Loucy (cell line): ENCODE measurements around the gene ACADVL.
"Not testable (repeated sequence)": the region's sequence is repeated elsewhere in the genome, so short reads cannot be mapped to it uniquely, and the experiment has no call there.

Experiments used
- H2AFZ ChIP-seq: fragments of 200-600 bp; sonication (generic); 2 replicates; pipeline ENCODE4 v1.6.0; 2016; ENCODE audit warnings: antibody characterized with exemption, mild to moderate bottlenecking, low read length, moderate library complexity
- H3F3A ChIP-seq: fragments of 200-600 bp; 2 replicates; pipeline ENCODE4 v1.6.0; 2016; ENCODE audit warnings: antibody characterized with exemption, low read depth, mild to moderate bottlenecking
- H3K27me3 ChIP-seq: fragments of 200-600 bp; sonication (generic); 2 replicates; pipeline ENCODE4 v1.6.1; 2014; ENCODE audit warnings: low read length, mild to moderate bottlenecking; ENCODE audit not compliant: insufficient read depth, poor library complexity, severe bottlenecking
- H3K36me3 ChIP-seq: fragments of 200-600 bp; sonication (generic); 2 replicates; pipeline ENCODE4 v1.6.1; 2016; ENCODE audit warnings: low read length; ENCODE audit not compliant: insufficient read depth
- H3K4me1 ChIP-seq: fragments of 200-600 bp; sonication (generic); 2 replicates; pipeline ENCODE4 v1.5.1; 2014; ENCODE audit warnings: low read length, mild to moderate bottlenecking; ENCODE audit not compliant: insufficient read depth, poor library complexity, severe bottlenecking
- H3K4me2 ChIP-seq: fragments of 200-600 bp; sonication (generic); 2 replicates; pipeline ENCODE4 v1.6.0; 2014; ENCODE audit warnings: antibody characterized with exemption, low read length, low read depth, mild to moderate bottlenecking; ENCODE audit not compliant: poor library complexity, severe bottlenecking
- H3K4me3 ChIP-seq: fragments of 200-600 bp; sonication (generic); 2 replicates; pipeline ENCODE4 v1.5.1; 2014; ENCODE audit warnings: low read length, mild to moderate bottlenecking, mixed read lengths; ENCODE audit not compliant: poor library complexity, severe bottlenecking
- H3K79me2 ChIP-seq: fragments of 200-600 bp; sonication (generic); 2 replicates; pipeline ENCODE4 v1.6.1; 2014; ENCODE audit warnings: low read length; ENCODE audit not compliant: insufficient read depth
- H3K9ac ChIP-seq: fragments of 200-600 bp; sonication (generic); 2 replicates; pipeline ENCODE4 v1.6.0; 2014; ENCODE audit warnings: mild to moderate bottlenecking, low read depth, low read length, moderate library complexity; ENCODE audit not compliant: poor library complexity, severe bottlenecking
- H3K9me2 ChIP-seq: fragments of 200-600 bp; sonication (generic); replicated peaks from 2 replicates; pipeline ENCODE4 v1.6.1; 2016; ENCODE audit warnings: low read depth, low read length, mixed read lengths
- H3K9me3 ChIP-seq: fragments of 200-600 bp; sonication (generic); 2 replicates; pipeline ENCODE4 v1.6.1; 2014; ENCODE audit warnings: mild to moderate bottlenecking, antibody characterized with exemption, low read length, low read depth; ENCODE audit not compliant: insufficient read depth
- H4K20me1 ChIP-seq: fragments of 200-600 bp; sonication (generic); 2 replicates; pipeline ENCODE4 v1.6.0; 2014; ENCODE audit warnings: antibody characterized with exemption, low read length, mild to moderate bottlenecking; ENCODE audit not compliant: insufficient read depth, poor library complexity, severe bottlenecking
- EZH2phosphoT487 ChIP-seq: fragments of 200-600 bp; IDR thresholded peaks from 2 replicates; pipeline ENCODE4 v1.6.1; 2018; ENCODE audit warnings: antibody characterized with exemption, mild to moderate bottlenecking, moderate library complexity, borderline replicate concordance
- TF ChIP-seq, protein P1 (sequence below): fragments of 200-600 bp; sonication (generic); conservative IDR thresholded peaks from 2 replicates; pipeline ENCODE4 v1.5.1; 2014; ENCODE audit warnings: mild to moderate bottlenecking, antibody characterized with exemption, low read length

Gene ACADVL

DNA sequence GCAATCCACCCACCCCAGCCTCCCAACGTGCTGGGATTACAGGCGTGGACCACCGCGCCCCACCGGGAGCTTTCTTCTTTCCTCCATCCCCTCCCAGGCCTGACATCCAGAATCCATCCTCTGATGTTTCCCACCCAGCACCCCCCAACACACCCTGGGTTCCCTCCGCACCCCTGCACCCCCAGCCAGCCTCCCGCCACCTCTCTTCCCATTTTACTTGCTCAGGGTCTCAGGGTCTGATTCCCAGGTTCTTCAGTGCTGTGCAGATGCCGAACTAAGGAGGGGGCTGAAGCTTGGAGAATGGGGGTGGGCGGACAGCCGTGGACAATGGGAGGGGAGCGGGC is 40.8 kb upstream of the ACADVL start:
- no peaks in the 10 kb centered on the region for H4K20me1 ChIP-seq
- no peak overlapping the region for H2AFZ ChIP-seq
- H3K9me2 ChIP-seq, result no peaks in the 10 kb centered on the region
- H3K4me3 ChIP-seq, result no peak overlapping the region
- H3F3A ChIP-seq, result no peaks in the 10 kb centered on the region
- no peak overlapping the region for H3K4me2 ChIP-seq
- H3K4me1 ChIP-seq, result peaks cover 12% of the 10 kb centered on the region
- no peak overlapping the region for H3K9ac ChIP-seq
- no peak for TF ChIP-seq EZH2phosphoT487
- TF ChIP-seq, protein P1, sequence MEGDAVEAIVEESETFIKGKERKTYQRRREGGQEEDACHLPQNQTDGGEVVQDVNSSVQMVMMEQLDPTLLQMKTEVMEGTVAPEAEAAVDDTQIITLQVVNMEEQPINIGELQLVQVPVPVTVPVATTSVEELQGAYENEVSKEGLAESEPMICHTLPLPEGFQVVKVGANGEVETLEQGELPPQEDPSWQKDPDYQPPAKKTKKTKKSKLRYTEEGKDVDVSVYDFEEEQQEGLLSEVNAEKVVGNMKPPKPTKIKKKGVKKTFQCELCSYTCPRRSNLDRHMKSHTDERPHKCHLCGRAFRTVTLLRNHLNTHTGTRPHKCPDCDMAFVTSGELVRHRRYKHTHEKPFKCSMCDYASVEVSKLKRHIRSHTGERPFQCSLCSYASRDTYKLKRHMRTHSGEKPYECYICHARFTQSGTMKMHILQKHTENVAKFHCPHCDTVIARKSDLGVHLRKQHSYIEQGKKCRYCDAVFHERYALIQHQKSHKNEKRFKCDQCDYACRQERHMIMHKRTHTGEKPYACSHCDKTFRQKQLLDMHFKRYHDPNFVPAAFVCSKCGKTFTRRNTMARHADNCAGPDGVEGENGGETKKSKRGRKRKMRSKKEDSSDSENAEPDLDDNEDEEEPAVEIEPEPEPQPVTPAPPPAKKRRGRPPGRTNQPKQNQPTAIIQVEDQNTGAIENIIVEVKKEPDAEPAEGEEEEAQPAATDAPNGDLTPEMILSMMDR, result no peak
- no peaks in the 10 kb centered on the region for H3K27me3 ChIP-seq
- H3K36me3 ChIP-seq, result no peaks in the 10 kb centered on the region
- H3K79me2 ChIP-seq, result no peaks in the 10 kb centered on the region
- no peaks in the 10 kb centered on the region for H3K9me3 ChIP-seq

DNA sequence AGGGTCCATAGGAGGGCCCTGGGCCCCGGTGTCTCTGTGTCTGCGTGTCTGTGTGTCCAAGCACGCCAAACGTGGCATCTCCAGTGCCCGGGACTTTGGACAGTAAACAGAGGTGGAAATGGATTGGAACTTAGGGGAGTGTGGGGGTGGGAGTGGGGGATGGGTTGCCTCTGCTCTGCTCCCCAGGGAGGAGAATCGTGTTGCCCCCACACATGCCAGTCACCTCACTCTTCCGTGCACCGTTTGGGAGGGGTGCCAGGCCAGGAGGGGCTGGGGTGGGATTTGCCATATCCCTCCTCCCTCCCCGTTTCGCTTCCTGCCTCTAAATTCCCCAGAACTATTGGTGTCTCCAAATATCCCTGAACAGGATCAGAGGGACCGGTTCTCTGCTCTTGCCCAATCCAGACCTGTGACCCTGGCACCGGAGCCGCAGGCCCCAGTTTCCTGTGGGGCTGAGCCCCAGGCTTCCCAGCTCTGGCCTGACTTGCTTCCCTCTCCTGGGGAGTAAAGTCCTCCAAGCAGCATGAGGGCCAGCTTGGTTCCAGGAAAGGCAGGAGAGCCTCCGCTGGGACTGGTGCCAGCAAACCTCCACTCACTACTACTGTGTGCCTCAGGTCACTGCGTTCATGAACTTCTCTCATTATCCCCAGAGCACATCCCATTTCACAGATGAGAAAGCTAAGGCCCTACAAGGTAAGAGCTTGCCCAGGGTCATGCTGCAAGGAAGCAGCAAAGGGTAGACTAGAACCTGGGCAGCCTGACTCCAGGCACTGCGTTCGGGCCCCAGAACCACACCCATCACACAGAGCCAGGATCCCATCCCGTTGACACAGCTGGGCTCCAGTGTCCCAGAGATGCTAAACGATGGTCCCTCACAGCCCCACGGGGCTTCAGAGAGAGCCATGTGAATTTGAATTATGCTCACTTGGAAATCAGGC is 40.2 kb upstream of the ACADVL start, which contains the start of gene ASGR1:
ASGR1 (minus strand) TSS at position 54 of the 938 bp plus-strand sequence. CDS start 807 bp downstream, outside the sequence.
- peak within 1 kb of the TSS; percentile 95 for H3K4me2 ChIP-seq
- TF ChIP-seq EZH2phosphoT487, result no peak
- TF ChIP-seq, protein P1, result no peak
- H3K27me3 ChIP-seq, result no peaks in the 10 kb centered on the region
- H3K36me3 ChIP-seq, result no peaks in the 10 kb centered on the region
- H4K20me1 ChIP-seq, result no peaks in the 10 kb centered on the region
- H3K9me3 ChIP-seq, result no peaks in the 10 kb centered on the region
- no peaks in the 10 kb centered on the region for H3K79me2 ChIP-seq
- H3K4me1 ChIP-seq, result peaks cover 12% of the 10 kb centered on the region
- no peaks in the 10 kb centered on the region for H3F3A ChIP-seq
- no peak within 1 kb of the TSS for H3K9ac ChIP-seq
- H3K4me3 ChIP-seq, result peak within 1 kb of the TSS; percentile 78
- H3K9me2 ChIP-seq, result no peaks in the 10 kb centered on the region
- H2AFZ ChIP-seq, result peak within 1 kb of the TSS; percentile 96

DNA sequence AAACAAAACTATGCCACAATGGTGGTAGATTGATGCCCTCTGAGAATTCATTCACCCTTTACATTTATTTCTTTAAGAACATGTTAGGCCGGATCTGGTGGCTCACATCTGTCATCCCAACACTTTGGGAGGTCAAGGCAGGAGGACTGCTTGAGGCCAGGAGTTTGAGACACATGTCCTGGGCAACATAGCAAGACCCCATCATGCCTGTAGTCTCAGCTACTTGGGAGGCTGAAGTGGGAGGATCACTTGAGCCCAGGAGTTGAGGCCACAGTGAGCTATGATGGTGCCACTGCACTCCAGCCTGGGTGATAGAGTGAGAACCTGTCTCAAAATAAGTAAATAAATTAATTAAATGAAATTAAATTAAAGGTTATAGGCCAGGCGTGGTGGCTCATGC is 37.6 kb upstream of the ACADVL start:
- not testable (repeated sequence) for H3K27me3 ChIP-seq, H3K79me2 ChIP-seq, H2AFZ ChIP-seq, H3K36me3 ChIP-seq, H3F3A ChIP-seq, H3K9me2 ChIP-seq, H3K4me2 ChIP-seq, H4K20me1 ChIP-seq, H3K9ac ChIP-seq, H3K4me3 ChIP-seq, H3K9me3 ChIP-seq
- H3K4me1 ChIP-seq, result peaks cover 11% of the 10 kb centered on the region
